Measurements from ENCODE around the gene INSL3. TPM values are rescaled to one million over a fixed set of nuclear protein-coding genes. Genes with fewer than 3 reads are reported as not detected.

INSL3 gene
- not detected for total RNA-seq
- long read RNA-seq = 0 reads

GRCh38 chr19:17821190-17821589 lies at the start of gene INSL3:
Gene INSL3, minus strand, starts transcription at chr19:17821519. Its CDS starts 13 bp downstream, at chr19:17821506.
- no peak for DNase-seq (ENCODE audit: low spot score)
- intact Hi-C loops (cut with DNase I) = no loop called here

GRCh38 chr19:17869114-17869608 lies 47.8 kb upstream of the INSL3 start:
- DNase-seq (ENCODE audit: low spot score) = no peak
- intact Hi-C loops (cut with DNase I) = no loop called here

- no peak for DNase-seq (ENCODE audit: low spot score)
- intact Hi-C loops (cut with DNase I) = no loop called here
These were observed 47.4 kb upstream of the INSL3 start for GRCh38 chr19:17868669-17869068.

- DNase-seq (ENCODE audit: low spot score) = no peak
- intact Hi-C loops (cut with DNase I) = no loop called here
These were observed 45.7 kb upstream of the INSL3 start for GRCh38 chr19:17866964-17867486.

- DNase-seq (ENCODE audit: low spot score) = no peak
- intact Hi-C loops (cut with DNase I) = no loop called here
These were observed 45.1 kb upstream of the INSL3 start for GRCh38 chr19:17866312-17866963.

GRCh38 chr19:17865364-17866311 lies 44.3 kb upstream of the INSL3 start:
- intact Hi-C loops (cut with DNase I) = no loop called here
- no peak for DNase-seq (ENCODE audit: low spot score)

GRCh38 chr19:17863520-17864182 lies 42.3 kb upstream of the INSL3 start:
- intact Hi-C loops (cut with DNase I) = no loop called here
- DNase-seq (ENCODE audit: low spot score) = no peak

GRCh38 chr19:17862711-17863519 lies 41.6 kb upstream of the INSL3 start:
- intact Hi-C loops (cut with DNase I) = no loop called here
- DNase-seq (ENCODE audit: low spot score) = no peak

GRCh38 chr19:17861542-17862402 lies 40.5 kb upstream of the INSL3 start:
- no peak for DNase-seq (ENCODE audit: low spot score)
- intact Hi-C loops (cut with DNase I) = no loop called here

- DNase-seq (ENCODE audit: low spot score) = no peak
- intact Hi-C loops (cut with DNase I) = no loop called here
These were observed 39.7 kb upstream of the INSL3 start for GRCh38 chr19:17860993-17861360.

- intact Hi-C loops (cut with DNase I) = no loop called here
- DNase-seq (ENCODE audit: low spot score) = no peak
These were observed 39.1 kb upstream of the INSL3 start for GRCh38 chr19:17860331-17860992.

GRCh38 chr19:17859533-17860330 lies 38.4 kb upstream of the INSL3 start, which contains the start of gene RPL18A:
Gene RPL18A, plus strand, starts transcription at chr19:17859910. Its CDS starts 47 bp downstream, at chr19:17859957.
- intact Hi-C loops (cut with DNase I) = loop anchor here (1.0 to 10.0 kb wide), 3 partner anchors 73 to 155 kb away; no protein-coding TSS in a partner anchor
- peak; percentile 100 for DNase-seq (ENCODE audit: low spot score)

GRCh38 chr19:17855280-17856152 lies 34.2 kb upstream of the INSL3 start:
- intact Hi-C loops (cut with DNase I) = loop anchor here (10.0 kb wide), 1 partner anchor 151 kb away; no protein-coding TSS in a partner anchor
- peak; percentile 94 for DNase-seq (ENCODE audit: low spot score)

GRCh38 chr19:17854061-17854460 lies 32.7 kb upstream of the INSL3 start:
- intact Hi-C loops (cut with DNase I) = loop anchor here (10.0 kb wide), 1 partner anchor 149 kb away; no protein-coding TSS in a partner anchor
- DNase-seq (ENCODE audit: low spot score) = no peak

- intact Hi-C loops (cut with DNase I) = no loop called here
- no peak for DNase-seq (ENCODE audit: low spot score)
These were observed 27.4 kb upstream of the INSL3 start for GRCh38 chr19:17848595-17849292.

Data from cardiac septum (tissue), 1 donor.